Measurements from ENCODE around the gene FBLN5. TPM values are rescaled to one million over a fixed set of nuclear protein-coding genes. Genes with fewer than 3 reads are reported as not detected.

The FBLN5 gene
- total RNA-seq, 1 experiment from 2014 or later = 3.3 TPM

GRCh38 chr14:91940209-91940608 lies 7.3 kb downstream of the FBLN5 start:
- no peak overlapping the region for H3K27ac ChIP-seq (ENCODE audit: low read depth, low read length)
- no peaks in the 10 kb centered on the region for H3K79me2 ChIP-seq (ENCODE audit: insufficient read depth, low read length)
- H3K9ac ChIP-seq (ENCODE audit: low read length) = no peak overlapping the region
- intact Hi-C loops (cut with micrococcal nuclease) = no loop called here
- no peaks in the 10 kb centered on the region for H3K27me3 ChIP-seq (ENCODE audit: insufficient read depth, low read length)
- H3K36me3 ChIP-seq (ENCODE audit: control insufficient read depth in 1 of 2, insufficient read depth in 2 of 2, low read length in 2 of 2) = no peaks in the 10 kb centered on the region
- BruUV-seq (replicated peaks) = no TSS peak
- DNase-seq (ENCODE audit: low read depth, low spot score) (no peak), ATAC-seq (no peak)
- no peak overlapping the region for H3K4me2 ChIP-seq (ENCODE audit: low read length)
- ChIA-PET POLR2A (no interaction called here), CTCF (no interaction called here), RAD21 (ENCODE audit: low non-redundant PET in 1 of 2, low total read pairs in 2 of 2, uncharacterized antibody in 2 of 2, unreplicated experiment in 2 of 2) (no interaction called here)
- no peaks in the 10 kb centered on the region for H4K20me1 ChIP-seq (ENCODE audit: insufficient read depth)
- H3K4me3 ChIP-seq (replicated peaks in 1 of 2; ENCODE audit: low read depth in 1 of 2, low read length in 2 of 2) = no peak overlapping the region
- TF ChIP-seq SRF (IDR thresholded peaks at IDR 0.05; ENCODE audit: low read depth) (no peak), CTCF (IDR thresholded peaks at IDR 0.05 in 2 of 3, conservative IDR thresholded peaks at IDR 0.05 in 1 of 3; ENCODE audit: borderline replicate concordance in 1 of 3, insufficient read depth in 1 of 3, low read depth in 2 of 3, low read length in 2 of 3) (no peak), RAD21 (IDR thresholded peaks at IDR 0.05; ENCODE audit: low read depth) (no peak), POLR2AphosphoS5 (IDR thresholded peaks at IDR 0.05; ENCODE audit: low read depth, low read length) (no peak), ELF1 (IDR thresholded peaks at IDR 0.05; ENCODE audit: borderline replicate concordance, low read depth) (no peak), YY1 (IDR thresholded peaks at IDR 0.05; ENCODE audit: extremely low read depth, insufficient replicate concordance, low read depth, low read length) (no peak), FOSL1 (IDR thresholded peaks at IDR 0.05; ENCODE audit: low read depth) (no peak), ZBTB33 (IDR thresholded peaks at IDR 0.05; ENCODE audit: extremely low read depth, insufficient replicate concordance, low read length) (no peak), CBX3 (IDR thresholded peaks at IDR 0.05; ENCODE audit: low read depth) (no peak), EZH2phosphoT487 (IDR thresholded peaks at IDR 0.05; ENCODE audit: borderline replicate concordance) (no peak), SIN3A (IDR thresholded peaks at IDR 0.05; ENCODE audit: low read depth) (no peak), JUND (IDR thresholded peaks at IDR 0.05) (no peak), TCF7L2 (IDR thresholded peaks at IDR 0.05; ENCODE audit: borderline replicate concordance, extremely low read depth, insufficient read depth, insufficient read length) (no peak), SP1 (IDR thresholded peaks at IDR 0.05; ENCODE audit: low read depth) (no peak), EGR1 (IDR thresholded peaks at IDR 0.05; ENCODE audit: low read depth) (no peak), EZH2 (IDR thresholded peaks at IDR 0.05) (no peak), REST (IDR thresholded peaks at IDR 0.05; ENCODE audit: low read depth) (no peak), MAX (IDR thresholded peaks at IDR 0.05) (no peak), ZNF274 (IDR thresholded peaks at IDR 0.05; ENCODE audit: low read depth, low read length) (no peak), ZFX (IDR thresholded peaks at IDR 0.05) (no peak)
- no peaks in the 10 kb centered on the region for H3K9me3 ChIP-seq (ENCODE audit: control insufficient read depth in 1 of 2, insufficient read depth in 1 of 2, low read depth in 1 of 2, low read length in 2 of 2)
- H2AFZ ChIP-seq (ENCODE audit: low read depth, low read length, poor library complexity, severe bottlenecking) = no peak overlapping the region
- no peaks in the 10 kb centered on the region for H3K4me1 ChIP-seq (ENCODE audit: control insufficient read depth in 1 of 2, insufficient read depth in 2 of 2, low read length in 2 of 2)
- H3K9me2 ChIP-seq (ENCODE audit: insufficient read depth) = no peaks in the 10 kb centered on the region
